HG02763 (cell line): Measurements from ENCODE around the gene COL20A1.
"Not testable (repeated sequence)": the region's sequence is repeated elsewhere in the genome, so short reads cannot be mapped to it uniquely, and the experiment has no call there.

ENCODE experiments used
- ATAC-seq: cut with Tn5 transposase; IDR thresholded peaks from one replicate; pipeline ENCODE4 v1.9.1; 2021; ENCODE audit warnings: mild to moderate bottlenecking, moderate library complexity; ENCODE audit not compliant: unreplicated experiment

COL20A1 gene

GRCh38 chr20:63292904-63293303 lies at the start of gene COL20A1:
Gene COL20A1 (plus strand): TSS chr20:63293186. CDS start chr20:63295108, 1,922 bp downstream.
- no peak for ATAC-seq

GRCh38 chr20:63243604-63244247 lies 49.3 kb upstream of the COL20A1 start:
- no peak for ATAC-seq

GRCh38 chr20:63244468-63244867 lies 48.5 kb upstream of the COL20A1 start:
- ATAC-seq, result no peak

- ATAC-seq, result no peak
Observed at GRCh38 chr20:63246490-63247288, 46.3 kb upstream of the COL20A1 start.

- no peak for ATAC-seq
Observed at GRCh38 chr20:63247671-63248228, 45.2 kb upstream of the COL20A1 start.

GRCh38 chr20:63248835-63249591 lies 44.0 kb upstream of the COL20A1 start:
- ATAC-seq, result no peak

- ATAC-seq, result no peak
Observed at GRCh38 chr20:63249891-63250290, 43.1 kb upstream of the COL20A1 start.

- not testable (repeated sequence) for ATAC-seq
Observed at GRCh38 chr20:63251350-63251749, 41.6 kb upstream of the COL20A1 start.

- no peak for ATAC-seq
Observed at GRCh38 chr20:63252284-63252711, 40.7 kb upstream of the COL20A1 start.

GRCh38 chr20:63253065-63253437 lies 39.9 kb upstream of the COL20A1 start:
- no peak for ATAC-seq

- ATAC-seq, result no peak
Observed at GRCh38 chr20:63253438-63254231, 39.4 kb upstream of the COL20A1 start.

GRCh38 chr20:63254232-63254605 lies 38.8 kb upstream of the COL20A1 start, which contains the start of gene NKAIN4:
Gene NKAIN4 (minus strand): TSS chr20:63254463. CDS start chr20:63254450, 13 bp downstream.
- no peak for ATAC-seq

- no peak for ATAC-seq
Observed at GRCh38 chr20:63254606-63255384, 38.2 kb upstream of the COL20A1 start.

GRCh38 chr20:63255931-63256704 lies 36.9 kb upstream of the COL20A1 start:
- no peak for ATAC-seq

GRCh38 chr20:63256954-63257353 lies 36.0 kb upstream of the COL20A1 start:
- ATAC-seq, result no peak

- no peak for ATAC-seq
Observed at GRCh38 chr20:63257629-63258028, 35.4 kb upstream of the COL20A1 start.

GRCh38 chr20:63258781-63259180 lies 34.2 kb upstream of the COL20A1 start:
- no peak for ATAC-seq

GRCh38 chr20:63259734-63260460 lies 33.1 kb upstream of the COL20A1 start:
- ATAC-seq, result no peak
